CD4-positive, alpha-beta memory T cell (primary cell): ENCODE results near the gene EIF4G2. TPM values are rescaled to one million over a fixed set of nuclear protein-coding genes. Genes with fewer than 3 reads are reported as not detected.

Experiments used
- CTCF ChIA-PET: fragments of 350-600 bp; sonication (Branson Sonifier 250); formaldehyde crosslinking; loops from one replicate; lab custom pipeline; 2021; ENCODE audit warnings: inconsistent platforms; ENCODE audit not compliant: partially characterized antibody; lab: Charles Lee
- POLR2A ChIA-PET: fragments of 350-600 bp; sonication (Branson Sonifier 250); formaldehyde crosslinking; loops from one replicate; lab custom pipeline; 2021; ENCODE audit not compliant: partially characterized antibody; lab: Charles Lee
- DNase-seq, 5 donors: peaks; one replicate each; pipeline versions ENCODE4 v3.0.0 to v3.0.0-alpha.2; 2020 to 2022; ENCODE audit warnings: mixed read lengths in 1 of 5
- H3K27ac ChIP-seq: one replicate; pipeline ENCODE4 v1.7.0; 2013; ENCODE audit warnings: low read depth, low read length
- H3K27me3 ChIP-seq: 2 replicates; pipeline ENCODE4 v1.7.0; 2013; ENCODE audit warnings: mild to moderate bottlenecking, low read length, moderate library complexity; ENCODE audit not compliant: insufficient read depth
- H3K36me3 ChIP-seq: 2 replicates; pipeline ENCODE4 v1.7.0; 2013; ENCODE audit warnings: mild to moderate bottlenecking, low read length, moderate library complexity; ENCODE audit not compliant: insufficient read depth
- H3K4me1 ChIP-seq: 2 replicates; pipeline ENCODE4 v1.7.0; 2013; ENCODE audit warnings: mild to moderate bottlenecking, low read length, moderate library complexity; ENCODE audit not compliant: insufficient read depth
- H3K4me3 ChIP-seq, 2 donors: one replicate each; pipeline ENCODE4 v1.7.0; 2013; ENCODE audit warnings: low read length in 2 of 2, mild to moderate bottlenecking in 1 of 2
- H3K9me3 ChIP-seq, 2 donors: one replicate each; pipeline ENCODE4 v1.7.0; 2013; ENCODE audit warnings: low read length in 2 of 2, control low read depth in 1 of 2; ENCODE audit not compliant: control insufficient read depth in 1 of 2
- H3K27ac Mint-ChIP-seq, 7 donors: one replicate each; pipeline ENCODE4 v1.8.0; 2020 to 2021; ENCODE audit warnings: mixed read lengths in 7 of 7, mild to moderate bottlenecking in 6 of 7, inconsistent platforms in 3 of 7, moderate library complexity in 3 of 7
- H3K27me3 Mint-ChIP-seq, 2 donors: one replicate each; pipeline ENCODE4 v1.8.0; 2020 to 2021; ENCODE audit warnings: mixed read lengths in 2 of 2
- H3K36me3 Mint-ChIP-seq, 2 donors: one replicate each; pipeline ENCODE4 v1.8.0; 2020 to 2021; ENCODE audit warnings: mixed read lengths in 2 of 2, inconsistent platforms in 1 of 2, mild to moderate bottlenecking in 1 of 2
- H3K4me1 Mint-ChIP-seq, 4 donors: one replicate each; pipeline ENCODE4 v1.8.0; 2020 to 2021; ENCODE audit warnings: mixed read lengths in 4 of 4, mild to moderate bottlenecking in 1 of 4
- H3K4me3 Mint-ChIP-seq, 8 donors: one replicate each; pipeline ENCODE4 v1.8.0; 2020 to 2021; ENCODE audit warnings: mixed read lengths in 8 of 8, mild to moderate bottlenecking in 7 of 8, moderate library complexity in 6 of 8, inconsistent platforms in 3 of 8
- H3K9me3 Mint-ChIP-seq, 8 donors: one replicate each; pipeline ENCODE4 v1.8.0; 2020 to 2021; ENCODE audit warnings: mixed read lengths in 8 of 8, mild to moderate bottlenecking in 5 of 8, inconsistent platforms in 3 of 8, moderate library complexity in 1 of 8
- intact Hi-C: fragments of 100-400 bp; cut with micrococcal nuclease; formaldehyde crosslinking; loops from one replicate; pipeline ENCODE4 v1.15.1; 2023
- polyA plus RNA-seq, 2 donors: library from polyadenylated mRNA; unstranded; fragments of 300-500 nt; fragmentation: Illumina TruSeq; gene quantifications; one replicate each; pipeline ENCODE4 v1.2.3, GENCODE V29; 2021
- total RNA-seq, 2 experiments: library from RNA; stranded (reverse); gene quantifications; one replicate each; pipeline ENCODE4 v1.2.3, GENCODE V29; 2021

Gene EIF4G2
- total and polyA plus RNA-seq, 4 experiments from 2014 or later: 521 to 664 (median 595) TPM

DNA sequence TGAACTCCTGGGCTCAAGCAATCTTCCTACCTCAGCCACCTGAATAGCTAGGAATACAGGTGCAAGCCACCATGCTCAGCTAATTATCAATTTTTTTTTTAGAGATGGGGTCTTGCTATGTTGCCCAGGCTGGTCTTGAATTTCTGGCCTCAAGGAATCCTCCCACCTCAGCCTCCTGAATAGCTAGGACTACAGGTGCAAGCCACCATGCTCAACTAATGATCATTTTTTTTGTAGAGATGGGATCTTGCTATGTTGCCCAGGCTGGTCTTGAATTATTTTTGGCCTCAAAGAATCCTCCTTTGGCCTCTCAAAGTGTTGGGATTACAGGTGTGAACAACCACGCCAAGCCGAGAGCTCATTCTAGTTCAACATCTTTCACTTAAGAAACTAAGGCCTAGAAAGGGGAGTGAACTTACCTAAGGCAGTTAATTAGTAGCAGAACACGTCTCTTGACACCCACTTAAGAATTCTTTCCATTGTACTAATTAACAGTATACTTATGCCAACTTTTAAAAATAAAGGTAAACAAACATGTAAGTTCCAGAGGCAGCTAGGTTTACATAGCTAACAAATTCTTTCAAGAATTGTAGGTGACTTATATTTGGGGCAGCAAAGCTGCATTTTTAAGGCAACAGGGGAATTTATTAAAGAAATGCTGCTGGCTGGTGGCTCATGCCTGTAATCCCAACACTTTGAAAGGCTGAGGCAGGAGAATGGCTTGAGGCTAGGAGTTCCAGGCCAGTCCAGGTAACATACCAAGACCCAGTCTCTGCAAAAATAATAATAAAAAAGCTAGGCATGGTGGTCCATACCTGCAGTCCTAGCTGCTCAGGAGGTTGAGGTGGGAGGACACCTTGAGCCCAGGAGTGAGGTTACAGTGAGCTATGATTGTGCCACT is 39.5 kb upstream of the EIF4G2 start:
- Histone ChIP-seq H3K9me3 (no peaks in the 10 kb centered on the region), H3K27ac (no peak overlapping the region), H3K4me3 (no peak overlapping the region), H3K4me1 (no peaks in the 10 kb centered on the region), H3K36me3 (no peaks in the 10 kb centered on the region), H3K27me3 (no peaks in the 10 kb centered on the region)
- H3K4me3 Mint-ChIP-seq: no peak overlapping the region
- peaks cover 0 to 3% (median 0%) of the 10 kb centered on the region in 8 donors for H3K9me3 Mint-ChIP-seq
- intact Hi-C loops: no loop called here
- no peak overlapping the region for H3K27ac Mint-ChIP-seq
- H3K4me1 Mint-ChIP-seq: peaks cover 6 to 14% (median 13%) of the 10 kb centered on the region in 4 donors
- H3K36me3 Mint-ChIP-seq: peaks cover 11 to 16% of the 10 kb centered on the region in 2 donors
- ChIA-PET CTCF (interaction anchor here (0.9 to 2.8 kb wide), 6 partner anchors 10 to 56 kb away, joined by 3 to 12 read pairs (median 8); partner anchors contain the start of genes EIF4G2 and ZBED5), POLR2A (interaction anchor here (3.2 to 3.6 kb wide), 2 partner anchors 10 to 39 kb away, joined by 29 to 46 read pairs; partner anchors contain the start of genes EIF4G2 and ZBED5)
- DNase-seq: no peak
- H3K27me3 Mint-ChIP-seq: no peaks in the 10 kb centered on the region

DNA sequence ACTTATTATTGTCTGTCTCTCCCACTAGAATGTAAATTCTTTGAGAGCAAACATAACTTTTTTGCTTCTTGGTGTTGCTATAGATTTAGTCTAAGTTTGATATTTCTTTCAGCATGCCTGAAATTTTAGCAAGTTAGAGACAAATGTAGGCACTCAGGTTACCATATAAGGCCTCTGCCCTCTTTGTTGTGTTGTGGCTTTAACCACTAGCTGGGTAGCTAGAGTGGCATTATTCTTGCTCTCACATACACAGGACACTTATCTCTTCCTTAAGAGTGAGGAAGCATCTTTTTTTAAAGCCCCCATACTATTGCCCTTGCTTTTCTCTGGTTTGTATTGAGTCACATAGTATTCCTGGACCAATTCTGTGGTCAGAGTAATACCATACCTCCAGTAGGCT is 37.9 kb upstream of the EIF4G2 start:
- POLR2A ChIA-PET: interaction anchor here (1.1 to 3.6 kb wide), 3 partner anchors 11 to 37 kb away, joined by 5 to 46 read pairs (median 29); partner anchors contain the start of genes EIF4G2 and ZBED5
- intact Hi-C loops: no loop called here
- H3K27ac ChIP-seq: no peak overlapping the region

DNA sequence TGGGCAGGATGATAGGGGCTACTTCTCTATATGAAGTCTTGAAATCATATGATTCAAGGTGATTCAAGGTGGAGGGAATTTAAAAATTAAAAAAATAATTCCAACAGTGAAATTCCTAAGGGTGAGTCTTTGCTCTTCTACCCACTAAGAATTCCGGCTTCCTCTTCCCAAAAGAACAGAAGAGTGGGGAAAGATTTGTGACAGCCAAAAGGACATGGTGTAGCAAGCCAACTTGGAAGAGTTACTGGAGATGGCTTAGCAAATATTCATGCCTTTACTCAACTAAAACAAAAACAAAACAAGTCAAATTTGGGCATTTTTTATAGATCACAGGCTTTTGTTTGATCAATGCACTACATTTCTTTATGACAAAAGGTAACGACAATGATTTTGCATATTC is 36.9 kb upstream of the EIF4G2 start:
- ChIA-PET POLR2A (interaction anchor here (1.1 to 1.3 kb wide), 2 partner anchors 12 to 13 kb away, joined by 3 to 5 read pairs; partner anchors contain the start of gene ZBED5), CTCF (interaction anchor here (1.0 kb wide), 1 partner anchor 10 kb away, joined by 3 read pairs; no protein-coding TSS in a partner anchor)
- H3K4me1 Mint-ChIP-seq: peaks cover 6 to 10% (median 7%) of the 10 kb centered on the region in 4 donors
- no peaks in the 10 kb centered on the region for H3K4me1 ChIP-seq
- no peak for DNase-seq
- H3K27ac Mint-ChIP-seq: no peak overlapping the region
- no peaks in the 10 kb centered on the region for H3K36me3 ChIP-seq
- H3K27me3 ChIP-seq: no peaks in the 10 kb centered on the region
- H3K27me3 Mint-ChIP-seq: no peaks in the 10 kb centered on the region
- no peak overlapping the region for H3K4me3 ChIP-seq
- H3K9me3 Mint-ChIP-seq: peaks cover 0 to 3% (median 0%) of the 10 kb centered on the region in 8 donors
- H3K9me3 ChIP-seq: no peaks in the 10 kb centered on the region
- no peak overlapping the region for H3K27ac ChIP-seq
- no peak overlapping the region for H3K4me3 Mint-ChIP-seq
- no peaks in the 10 kb centered on the region for H3K36me3 Mint-ChIP-seq
- intact Hi-C loops: no loop called here

More for the DNA sequence above, 37.9 kb upstream of the EIF4G2 start:
- Mint-ChIP-seq H3K27ac (peak overlapping the region in 2 of 7 donors; percentile 1 to 86), H3K4me3 (no peak overlapping the region), H3K27me3 (no peaks in the 10 kb centered on the region), H3K9me3 (peaks cover 0 to 3% (median 0%) of the 10 kb centered on the region in 8 donors), H3K4me1 (peaks cover 0 to 10% (median 7%) of the 10 kb centered on the region in 4 donors), H3K36me3 (peaks cover 0 to 2% of the 10 kb centered on the region in 2 donors)
- no peak for DNase-seq
- H3K4me1 ChIP-seq: no peaks in the 10 kb centered on the region
- no peaks in the 10 kb centered on the region for H3K36me3 ChIP-seq
- H3K9me3 ChIP-seq: no peaks in the 10 kb centered on the region
- no peaks in the 10 kb centered on the region for H3K27me3 ChIP-seq
- no peak overlapping the region for H3K4me3 ChIP-seq
- CTCF ChIA-PET: interaction anchor here (1.0 to 1.1 kb wide), 2 partner anchors 14 to 55 kb away, joined by 3 read pairs; no protein-coding TSS in a partner anchor

DNA sequence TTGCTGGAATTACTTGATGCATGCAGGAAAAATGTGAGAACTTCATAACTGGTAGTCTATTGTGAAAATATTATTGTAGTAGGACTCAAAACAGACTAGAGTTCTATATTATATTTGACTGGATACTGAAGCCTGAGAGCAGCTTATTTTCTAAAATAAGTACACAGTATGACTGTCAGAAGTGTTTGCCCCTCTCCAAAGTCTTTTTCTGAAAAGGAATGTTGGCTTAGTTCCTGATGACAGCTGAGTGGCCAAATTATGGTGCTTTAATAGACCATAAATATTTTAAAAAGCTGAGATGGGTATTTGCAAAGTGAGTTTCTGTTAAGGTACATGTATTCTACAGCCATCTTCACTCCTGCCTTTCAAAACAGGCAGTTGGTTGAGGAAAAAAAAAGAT is 36.1 kb upstream of the EIF4G2 start:
- Histone ChIP-seq H3K27me3 (no peaks in the 10 kb centered on the region), H3K4me1 (no peaks in the 10 kb centered on the region), H3K4me3 (no peak overlapping the region), H3K36me3 (no peaks in the 10 kb centered on the region), H3K9me3 (no peaks in the 10 kb centered on the region), H3K27ac (no peak overlapping the region)
- ChIA-PET POLR2A (interaction anchor here (1.3 kb wide), 1 partner anchor 14 kb away, joined by 3 read pairs; no protein-coding TSS in a partner anchor), CTCF (interaction anchor here (1.0 to 1.1 kb wide), 2 partner anchors 9 to 52 kb away, joined by 3 read pairs; no protein-coding TSS in a partner anchor)
- intact Hi-C loops: no loop called here
- H3K4me1 Mint-ChIP-seq: peaks cover 6 to 8% (median 7%) of the 10 kb centered on the region in 4 donors
- H3K36me3 Mint-ChIP-seq: no peaks in the 10 kb centered on the region
- H3K4me3 Mint-ChIP-seq: no peak overlapping the region
- peaks cover 0 to 3% (median 0%) of the 10 kb centered on the region in 8 donors for H3K9me3 Mint-ChIP-seq
- H3K27me3 Mint-ChIP-seq: no peaks in the 10 kb centered on the region
- DNase-seq: no peak
- H3K27ac Mint-ChIP-seq: no peak overlapping the region

DNA sequence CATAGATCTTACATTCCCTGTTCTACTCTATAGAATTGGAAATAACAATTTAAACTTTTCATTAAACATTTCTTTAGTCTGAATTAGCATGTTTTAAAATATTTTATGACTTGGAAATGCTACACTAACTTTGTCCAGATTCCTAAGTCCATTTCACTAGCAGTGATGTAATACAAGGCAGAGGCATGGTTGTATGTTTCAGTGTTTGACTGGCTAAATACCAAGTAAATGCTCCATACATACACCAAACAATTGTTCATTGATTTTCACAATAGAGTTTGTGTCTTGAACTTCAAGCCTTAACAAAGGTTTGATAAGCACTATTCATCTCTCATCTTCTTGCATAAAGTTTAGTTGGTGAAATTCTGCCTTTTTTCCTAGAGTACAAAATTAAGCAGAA is 35.6 kb upstream of the EIF4G2 start:
- Histone ChIP-seq H3K4me1 (no peaks in the 10 kb centered on the region), H3K4me3 (no peak overlapping the region), H3K9me3 (no peaks in the 10 kb centered on the region), H3K27ac (no peak overlapping the region), H3K27me3 (no peaks in the 10 kb centered on the region), H3K36me3 (no peaks in the 10 kb centered on the region)
- intact Hi-C loops: no loop called here
- DNase-seq: no peak
- Mint-ChIP-seq H3K27ac (no peak overlapping the region), H3K4me1 (peaks cover 6 to 8% (median 7%) of the 10 kb centered on the region in 4 donors), H3K4me3 (no peak overlapping the region), H3K27me3 (no peaks in the 10 kb centered on the region), H3K36me3 (no peaks in the 10 kb centered on the region), H3K9me3 (peaks cover 0 to 3% (median 0%) of the 10 kb centered on the region in 8 donors)
- ChIA-PET POLR2A (interaction anchor here (1.3 kb wide), 1 partner anchor 15 kb away, joined by 3 read pairs; no protein-coding TSS in a partner anchor), CTCF (interaction anchor here (1.1 kb wide), 1 partner anchor 51 kb away, joined by 3 read pairs; no protein-coding TSS in a partner anchor)

DNA sequence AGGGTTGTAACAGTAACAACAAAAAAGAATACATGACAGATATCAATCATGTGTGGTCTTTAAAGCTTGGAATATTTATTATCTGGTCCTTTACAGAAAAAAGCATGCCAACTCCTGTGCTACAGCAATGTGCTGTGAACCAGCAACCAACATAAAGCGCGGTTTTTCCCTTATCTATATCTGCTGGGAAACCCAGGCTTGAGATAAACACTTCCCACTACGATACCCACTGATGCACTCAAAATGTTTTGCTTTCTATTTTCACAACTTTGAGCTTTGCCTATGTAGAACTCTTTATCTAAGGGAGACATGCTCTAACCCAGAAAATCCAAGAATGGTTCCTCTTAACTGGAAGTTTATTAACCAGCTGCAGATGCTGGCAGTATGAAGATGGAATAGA is 30.2 kb upstream of the EIF4G2 start:
- peak overlapping the region in 1 of 7 donors; percentile 29 for H3K27ac Mint-ChIP-seq
- intact Hi-C loops: no loop called here
- ChIA-PET CTCF (interaction anchor here (0.9 to 2.0 kb wide), 3 partner anchors 30 to 47 kb away, joined by 3 to 5 read pairs (median 3); partner anchors contain the start of gene EIF4G2), POLR2A (interaction anchor here (2.4 to 5.2 kb wide), 2 partner anchors 20 to 30 kb away, joined by 7 to 26 read pairs; partner anchors contain the start of genes EIF4G2 and ZBED5)
- H3K4me1 Mint-ChIP-seq: peaks cover 0 to 9% (median under 1%) of the 10 kb centered on the region in 4 donors
- no peaks in the 10 kb centered on the region for H3K36me3 Mint-ChIP-seq
- H3K27ac ChIP-seq: no peak overlapping the region
- H3K9me3 ChIP-seq: no peaks in the 10 kb centered on the region
- no peaks in the 10 kb centered on the region for H3K4me1 ChIP-seq
- no peaks in the 10 kb centered on the region for H3K9me3 Mint-ChIP-seq
- DNase-seq: no peak
- H3K4me3 ChIP-seq: no peak overlapping the region
- no peaks in the 10 kb centered on the region for H3K27me3 ChIP-seq
- H3K4me3 Mint-ChIP-seq: no peak overlapping the region
- no peaks in the 10 kb centered on the region for H3K27me3 Mint-ChIP-seq
- no peaks in the 10 kb centered on the region for H3K36me3 ChIP-seq
